Tibial nerve (tissue), 3 donors: ENCODE measurements around the gene NCAM1.

Experiments
- POLR2A ChIP-seq, 2 donors: fragments of 450-650 bp; IDR thresholded peaks; one replicate each; pipeline ENCODE4 v1.6.1; 2017; ENCODE audit warnings: antibody characterized with exemption in 2 of 2, mild to moderate bottlenecking in 2 of 2, moderate library complexity in 2 of 2
- TF ChIP-seq, protein P1 (sequence below), 5 experiments: fragments of 200-600 bp in 3 of 5; fragments of 450-650 bp in 2 of 5; sonication (generic) in 3 of 5; IDR thresholded peaks; one replicate each; pipeline ENCODE4 v1.5.1; 2016 to 2019; ENCODE audit warnings: antibody characterized with exemption in 5 of 5, mild to moderate bottlenecking in 3 of 5, moderate library complexity in 2 of 5

DNA sequence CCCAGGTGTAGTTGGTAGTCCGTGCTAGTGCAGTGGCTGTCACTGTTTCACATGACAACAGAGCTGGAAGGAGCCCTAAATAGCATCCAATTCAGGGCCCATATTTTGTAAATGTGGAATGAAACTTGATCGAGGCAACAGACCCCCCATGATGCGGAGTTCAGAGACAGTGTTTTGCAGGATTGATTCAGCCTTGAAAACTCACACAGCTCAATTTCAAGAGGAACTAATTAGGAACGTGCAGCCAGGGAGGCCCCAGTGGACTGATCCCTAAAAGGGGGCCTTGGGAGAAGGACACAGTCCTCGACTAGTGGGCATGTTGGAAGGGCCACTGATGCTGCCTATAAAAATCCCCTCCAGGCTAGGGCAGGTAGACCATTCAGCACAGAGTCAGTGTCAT is 292.2 kb downstream of the NCAM1 start:
- TF ChIP-seq, protein P1, sequence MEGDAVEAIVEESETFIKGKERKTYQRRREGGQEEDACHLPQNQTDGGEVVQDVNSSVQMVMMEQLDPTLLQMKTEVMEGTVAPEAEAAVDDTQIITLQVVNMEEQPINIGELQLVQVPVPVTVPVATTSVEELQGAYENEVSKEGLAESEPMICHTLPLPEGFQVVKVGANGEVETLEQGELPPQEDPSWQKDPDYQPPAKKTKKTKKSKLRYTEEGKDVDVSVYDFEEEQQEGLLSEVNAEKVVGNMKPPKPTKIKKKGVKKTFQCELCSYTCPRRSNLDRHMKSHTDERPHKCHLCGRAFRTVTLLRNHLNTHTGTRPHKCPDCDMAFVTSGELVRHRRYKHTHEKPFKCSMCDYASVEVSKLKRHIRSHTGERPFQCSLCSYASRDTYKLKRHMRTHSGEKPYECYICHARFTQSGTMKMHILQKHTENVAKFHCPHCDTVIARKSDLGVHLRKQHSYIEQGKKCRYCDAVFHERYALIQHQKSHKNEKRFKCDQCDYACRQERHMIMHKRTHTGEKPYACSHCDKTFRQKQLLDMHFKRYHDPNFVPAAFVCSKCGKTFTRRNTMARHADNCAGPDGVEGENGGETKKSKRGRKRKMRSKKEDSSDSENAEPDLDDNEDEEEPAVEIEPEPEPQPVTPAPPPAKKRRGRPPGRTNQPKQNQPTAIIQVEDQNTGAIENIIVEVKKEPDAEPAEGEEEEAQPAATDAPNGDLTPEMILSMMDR (IDR thresholded peaks at IDR 0.05): no peak
- no peak for TF ChIP-seq POLR2A (IDR thresholded peaks at IDR 0.05)
